H9 (cell line): Measurements from ENCODE around the gene GOT1. TPM values are rescaled to one million over a fixed set of nuclear protein-coding genes. Genes with fewer than 3 reads are reported as not detected.
A peak's percentile ranks its signal among the peaks of the same experiment; 100 is the strongest.

ENCODE experiments used
- DNase-seq: peaks from one replicate; pipeline ENCODE4 v3.0.0-alpha.2; 2017
- H2AFZ ChIP-seq: one replicate; pipeline ENCODE4 v1.6.1; 2013; ENCODE audit warnings: mild to moderate bottlenecking, low read length, control low read depth, moderate library complexity
- H2AK5ac ChIP-seq: 2 replicates; pipeline ENCODE4 v1.6.1; 2013; ENCODE audit warnings: low read length, control low read depth, mixed read lengths; ENCODE audit not compliant: insufficient read length
- H2BK120ac ChIP-seq: one replicate; pipeline ENCODE4 v1.6.1; 2013; ENCODE audit warnings: low read depth, mild to moderate bottlenecking, low read length, control low read depth, inconsistent platforms; ENCODE audit not compliant: poor library complexity, severe bottlenecking
- H2BK12ac ChIP-seq: 2 replicates; pipeline ENCODE4 v1.6.1; 2013; ENCODE audit warnings: low read length, control low read depth, mixed read lengths, low read depth; ENCODE audit not compliant: insufficient read length
- H2BK15ac ChIP-seq: 2 replicates; pipeline ENCODE4 v1.6.1; 2013; ENCODE audit warnings: low read depth, low read length, control low read depth
- H2BK20ac ChIP-seq: one replicate; pipeline ENCODE4 v1.6.1; 2013; ENCODE audit warnings: low read depth, mild to moderate bottlenecking, low read length, control low read depth, inconsistent platforms; ENCODE audit not compliant: poor library complexity, severe bottlenecking
- H2BK5ac ChIP-seq: 2 replicates; pipeline ENCODE4 v1.6.1; 2013; ENCODE audit warnings: low read length, control low read depth, mixed read lengths; ENCODE audit not compliant: insufficient read length
- H3K14ac ChIP-seq: 2 replicates; pipeline ENCODE4 v1.6.1; 2013; ENCODE audit warnings: low read length, control low read depth; ENCODE audit not compliant: insufficient read depth
- H3K18ac ChIP-seq: 2 replicates; pipeline ENCODE4 v1.6.1; 2013; ENCODE audit warnings: low read depth, mild to moderate bottlenecking, mixed read lengths, low read length, control low read depth; ENCODE audit not compliant: insufficient read length
- H3K23ac ChIP-seq: 2 replicates; pipeline ENCODE4 v1.6.1; 2013; ENCODE audit warnings: low read length, control low read depth, mixed read lengths, low read depth; ENCODE audit not compliant: insufficient read length
- H3K23me2 ChIP-seq: 2 replicates; pipeline ENCODE4 v1.6.1; 2013; ENCODE audit warnings: low read depth, mild to moderate bottlenecking, mixed read lengths, low read length, control low read depth; ENCODE audit not compliant: insufficient read length, poor library complexity, severe bottlenecking
- H3K27ac ChIP-seq: 2 replicates; pipeline ENCODE4 v1.5.1; 2013; ENCODE audit warnings: low read length, control low read depth, mixed read lengths, low read depth; ENCODE audit not compliant: insufficient read length
- H3K27me3 ChIP-seq: 2 replicates; pipeline ENCODE4 v1.6.1; 2013; ENCODE audit warnings: low read length, control low read depth, inconsistent platforms; ENCODE audit not compliant: insufficient read depth
- H3K4ac ChIP-seq: 2 replicates; pipeline ENCODE4 v1.6.1; 2013; ENCODE audit warnings: low read depth, mild to moderate bottlenecking, control low read depth, inconsistent platforms, low read length, moderate library complexity
- H3K4me1 ChIP-seq: 2 replicates; pipeline ENCODE4 v1.6.1; 2013; ENCODE audit warnings: low read length, control low read depth, inconsistent platforms; ENCODE audit not compliant: insufficient read depth
- H3K4me2 ChIP-seq: 2 replicates; pipeline ENCODE4 v1.6.1; 2013; ENCODE audit warnings: low read length, control low read depth, mixed read lengths; ENCODE audit not compliant: insufficient read length, insufficient read depth
- H3K56ac ChIP-seq: 2 replicates; pipeline ENCODE4 v1.6.1; 2013; ENCODE audit warnings: low read depth, mild to moderate bottlenecking, mixed read lengths, low read length, control low read depth; ENCODE audit not compliant: insufficient read length
- H3K79me1 ChIP-seq: 2 replicates; pipeline ENCODE4 v1.6.1; 2013; ENCODE audit warnings: low read depth, mild to moderate bottlenecking, moderate library complexity, low read length, control low read depth, inconsistent platforms; ENCODE audit not compliant: insufficient read depth, poor library complexity, severe bottlenecking
- H3K79me2 ChIP-seq: 2 replicates; pipeline ENCODE4 v1.6.1; 2013; ENCODE audit warnings: low read length, control low read depth, inconsistent platforms; ENCODE audit not compliant: insufficient read depth
- H3K9ac ChIP-seq: 2 replicates; pipeline ENCODE4 v1.6.1; 2013; ENCODE audit warnings: low read length, control low read depth, mixed read lengths; ENCODE audit not compliant: insufficient read length; ENCODE audit errors: extremely low read depth
- H3K9me3 ChIP-seq: one replicate; pipeline ENCODE4 v1.6.1; 2013; ENCODE audit warnings: low read depth, low read length, inconsistent platforms; ENCODE audit not compliant: control insufficient read depth
- H3T11ph ChIP-seq: one replicate; pipeline ENCODE4 v1.6.1; 2013; ENCODE audit warnings: mild to moderate bottlenecking, low read length, control low read depth, inconsistent platforms
- H4K20me1 ChIP-seq: one replicate; pipeline ENCODE4 v1.6.1; 2013; ENCODE audit not compliant: control insufficient read depth, insufficient read length, insufficient read depth
- H4K5ac ChIP-seq: 2 replicates; pipeline ENCODE4 v1.6.1; 2013; ENCODE audit warnings: low read depth, mild to moderate bottlenecking, mixed read lengths, low read length, control low read depth; ENCODE audit not compliant: insufficient read length
- H4K8ac ChIP-seq: replicated peaks from 2 replicates; pipeline ENCODE4 v1.6.1; 2013; ENCODE audit warnings: low read length, control low read depth, mixed read lengths, low read depth; ENCODE audit not compliant: insufficient read length
- H4K91ac ChIP-seq: 2 replicates; pipeline ENCODE4 v1.6.1; 2013; ENCODE audit warnings: low read depth, mild to moderate bottlenecking, moderate library complexity, mixed read lengths, low read length, control low read depth; ENCODE audit not compliant: insufficient read length
- H3K27ac Mint-ChIP-seq, 3 experiments: 2 replicates in 2 of 3; 3 replicates in 1 of 3; pipeline ENCODE4 v1.8.0; 2020 to 2021; ENCODE audit warnings: mixed read lengths in 3 of 3, mild to moderate bottlenecking in 1 of 3, moderate library complexity in 1 of 3
- H3K27me3 Mint-ChIP-seq: 2 replicates; pipeline ENCODE4 v1.8.0; 2021; ENCODE audit warnings: low read depth, mild to moderate bottlenecking, moderate library complexity, mixed read lengths
- H3K36me3 Mint-ChIP-seq, 3 experiments: 2 replicates in 2 of 3; 3 replicates in 1 of 3; pipeline ENCODE4 v1.8.0; 2020 to 2021; ENCODE audit warnings: low read depth in 3 of 3, mixed read lengths in 3 of 3; ENCODE audit not compliant: insufficient read depth in 1 of 3
- H3K4me1 Mint-ChIP-seq, 2 experiments: 2 replicates each; pipeline ENCODE4 v1.8.0; 2020; ENCODE audit warnings: mixed read lengths in 2 of 2
- H3K4me3 Mint-ChIP-seq, 2 experiments: 2 replicates in 1 of 2; 3 replicates in 1 of 2; pipeline ENCODE4 v1.8.0; 2020 to 2021; ENCODE audit warnings: mild to moderate bottlenecking in 2 of 2, mixed read lengths in 2 of 2, moderate library complexity in 1 of 2
- H3K9me3 Mint-ChIP-seq, 2 experiments: 2 replicates in 1 of 2; 3 replicates in 1 of 2; pipeline ENCODE4 v1.8.0; 2020; ENCODE audit warnings: mild to moderate bottlenecking in 2 of 2, mixed read lengths in 2 of 2, moderate library complexity in 1 of 2
- CTCF ChIP-seq: fragments of 200-600 bp; sonication (generic); conservative IDR thresholded peaks from 3 replicates; pipeline ENCODE4 v1.8.0; 2021; ENCODE audit warnings: antibody characterized with exemption, mild to moderate bottlenecking
- WGBS: extraction: QIAGEN DNeasy Blood & Tissue Kit; methylation state at CpG from one replicate; pipeline ENCODE4 v1.1.7; 2013; ENCODE audit warnings: missing lambda C conversion rate, low lambda C conversion rate, mixed read lengths; ENCODE audit not compliant: insufficient read length; ENCODE audit errors: extremely low coverage; 5-methylcytosine and 5-hydroxymethylcytosine counted together
- total RNA-seq: library from RNA; stranded (reverse); gene quantifications from 2 replicates; pipeline ENCODE4 v1.2.1, GENCODE V29; 2021

The GOT1 gene
- total RNA-seq, 1 experiment from 2014 or later = 43.3 TPM

GRCh38 chr10:99442394-99442793 is 12.0 kb upstream of the GOT1 start:
- H2BK120ac ChIP-seq = no peak overlapping the region
- H3K27ac ChIP-seq = no peak overlapping the region
- H3K23me2 ChIP-seq = no peaks in the 10 kb centered on the region

More at GRCh38 chr10:99442394-99442793, 12.0 kb upstream of the GOT1 start:
- Histone ChIP-seq H3K4me2 (no peak overlapping the region), H3K9me3 (no peaks in the 10 kb centered on the region), H2AK5ac (no peak overlapping the region), H2BK12ac (no peak overlapping the region), H3K14ac (no peak overlapping the region), H2BK15ac (no peak overlapping the region), H3T11ph (no peak overlapping the region), H3K9ac (no peak overlapping the region), H3K56ac (no peak overlapping the region), H3K27me3 (no peaks in the 10 kb centered on the region), H3K4ac (no peak overlapping the region), H4K20me1 (no peaks in the 10 kb centered on the region), H3K4me1 (no peaks in the 10 kb centered on the region), H3K79me2 (no peaks in the 10 kb centered on the region), H4K91ac (no peak overlapping the region), H2AFZ (no peak overlapping the region), H2BK20ac (no peak overlapping the region), H2BK5ac (no peak overlapping the region), H4K8ac (no peak overlapping the region), H3K18ac (no peak overlapping the region), H4K5ac (no peak overlapping the region), H3K23ac (no peak overlapping the region), H3K79me1 (no peaks in the 10 kb centered on the region)
- Mint-ChIP-seq H3K4me1 (peaks cover 4 to 9% of the 10 kb centered on the region in 2 experiments), H3K36me3 (no peaks in the 10 kb centered on the region; a peak in 1 of 7 replicates), H3K4me3 (no peak overlapping the region), H3K27me3 (no peaks in the 10 kb centered on the region; the same call in 1 of the 2 replicates), H3K9me3 (no peaks in the 10 kb centered on the region), H3K27ac (no peak overlapping the region)
- DNase-seq = no peak
- peak; percentile 57 for TF ChIP-seq CTCF
- no CpG with 5 or more reads among the region's 5 CpGs for WGBS
